ENCODE data around the gene ADAMTS2.

- TF ChIP-seq, protein P1, sequence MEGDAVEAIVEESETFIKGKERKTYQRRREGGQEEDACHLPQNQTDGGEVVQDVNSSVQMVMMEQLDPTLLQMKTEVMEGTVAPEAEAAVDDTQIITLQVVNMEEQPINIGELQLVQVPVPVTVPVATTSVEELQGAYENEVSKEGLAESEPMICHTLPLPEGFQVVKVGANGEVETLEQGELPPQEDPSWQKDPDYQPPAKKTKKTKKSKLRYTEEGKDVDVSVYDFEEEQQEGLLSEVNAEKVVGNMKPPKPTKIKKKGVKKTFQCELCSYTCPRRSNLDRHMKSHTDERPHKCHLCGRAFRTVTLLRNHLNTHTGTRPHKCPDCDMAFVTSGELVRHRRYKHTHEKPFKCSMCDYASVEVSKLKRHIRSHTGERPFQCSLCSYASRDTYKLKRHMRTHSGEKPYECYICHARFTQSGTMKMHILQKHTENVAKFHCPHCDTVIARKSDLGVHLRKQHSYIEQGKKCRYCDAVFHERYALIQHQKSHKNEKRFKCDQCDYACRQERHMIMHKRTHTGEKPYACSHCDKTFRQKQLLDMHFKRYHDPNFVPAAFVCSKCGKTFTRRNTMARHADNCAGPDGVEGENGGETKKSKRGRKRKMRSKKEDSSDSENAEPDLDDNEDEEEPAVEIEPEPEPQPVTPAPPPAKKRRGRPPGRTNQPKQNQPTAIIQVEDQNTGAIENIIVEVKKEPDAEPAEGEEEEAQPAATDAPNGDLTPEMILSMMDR (IDR thresholded peaks at IDR 0.05) = peak; percentile 98
- no peak for TF ChIP-seq EZH2phosphoT487 (IDR thresholded peaks at IDR 0.05)
Observed at GRCh38 chr5:179166886-179167841, 178.1 kb downstream of the ADAMTS2 start.

All from neural progenitor cell (in vitro differentiated cells).